Measurements from ENCODE around the gene ASTN1.

DNA sequence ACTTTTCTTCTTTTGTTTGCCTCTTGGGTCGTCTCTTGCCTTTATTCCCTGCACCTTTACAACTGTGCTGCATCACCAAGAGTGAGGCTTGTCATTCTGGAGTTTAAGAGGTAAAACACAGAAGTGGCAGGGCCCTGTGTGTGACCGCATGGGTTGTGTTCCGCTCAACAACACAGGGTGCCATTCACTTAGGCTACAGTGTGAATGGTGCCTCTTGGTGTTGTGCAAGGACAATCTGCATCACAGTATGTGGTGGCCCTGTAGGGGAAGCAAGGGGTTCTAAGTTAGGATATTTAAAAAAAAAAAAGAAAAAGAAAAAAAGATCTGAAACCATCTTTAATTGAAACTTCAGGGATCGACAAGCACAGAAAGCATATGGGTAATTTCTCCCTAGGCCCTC is 44.4 kb upstream of the ASTN1 start:
- TF ChIP-seq, protein P1, sequence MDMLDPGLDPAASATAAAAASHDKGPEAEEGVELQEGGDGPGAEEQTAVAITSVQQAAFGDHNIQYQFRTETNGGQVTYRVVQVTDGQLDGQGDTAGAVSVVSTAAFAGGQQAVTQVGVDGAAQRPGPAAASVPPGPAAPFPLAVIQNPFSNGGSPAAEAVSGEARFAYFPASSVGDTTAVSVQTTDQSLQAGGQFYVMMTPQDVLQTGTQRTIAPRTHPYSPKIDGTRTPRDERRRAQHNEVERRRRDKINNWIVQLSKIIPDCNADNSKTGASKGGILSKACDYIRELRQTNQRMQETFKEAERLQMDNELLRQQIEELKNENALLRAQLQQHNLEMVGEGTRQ (CRISPR knock-in tag; IDR thresholded peaks at IDR 0.05) = no peak
- TF ChIP-seq, protein P2, sequence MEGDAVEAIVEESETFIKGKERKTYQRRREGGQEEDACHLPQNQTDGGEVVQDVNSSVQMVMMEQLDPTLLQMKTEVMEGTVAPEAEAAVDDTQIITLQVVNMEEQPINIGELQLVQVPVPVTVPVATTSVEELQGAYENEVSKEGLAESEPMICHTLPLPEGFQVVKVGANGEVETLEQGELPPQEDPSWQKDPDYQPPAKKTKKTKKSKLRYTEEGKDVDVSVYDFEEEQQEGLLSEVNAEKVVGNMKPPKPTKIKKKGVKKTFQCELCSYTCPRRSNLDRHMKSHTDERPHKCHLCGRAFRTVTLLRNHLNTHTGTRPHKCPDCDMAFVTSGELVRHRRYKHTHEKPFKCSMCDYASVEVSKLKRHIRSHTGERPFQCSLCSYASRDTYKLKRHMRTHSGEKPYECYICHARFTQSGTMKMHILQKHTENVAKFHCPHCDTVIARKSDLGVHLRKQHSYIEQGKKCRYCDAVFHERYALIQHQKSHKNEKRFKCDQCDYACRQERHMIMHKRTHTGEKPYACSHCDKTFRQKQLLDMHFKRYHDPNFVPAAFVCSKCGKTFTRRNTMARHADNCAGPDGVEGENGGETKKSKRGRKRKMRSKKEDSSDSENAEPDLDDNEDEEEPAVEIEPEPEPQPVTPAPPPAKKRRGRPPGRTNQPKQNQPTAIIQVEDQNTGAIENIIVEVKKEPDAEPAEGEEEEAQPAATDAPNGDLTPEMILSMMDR (IDR thresholded peaks at IDR 0.05 in 2 of 3, conservative IDR thresholded peaks at IDR 0.05 in 1 of 3; ENCODE audit: insufficient read depth in 2 of 3, low read depth in 1 of 3, low read length in 3 of 3) = no peak
- TF ChIP-seq ZNF507 (tag; conservative IDR thresholded peaks at IDR 0.05) (no peak), CBX5 (IDR thresholded peaks at IDR 0.05; ENCODE audit: borderline replicate concordance, low read depth) (no peak), RBFOX2 (IDR thresholded peaks at IDR 0.05; ENCODE audit: low read depth, low read length) (no peak), CHD2 (IDR thresholded peaks at IDR 0.05; ENCODE audit: low read depth, low read length) (no peak), NR3C1 (CRISPR knock-in tag; IDR thresholded peaks at IDR 0.05) (no peak), NFYB (IDR thresholded peaks at IDR 0.05; ENCODE audit: extremely low read depth, insufficient read length) (no peak)

Data from K562 (cell line).